A549 (cell line): ENCODE data around the gene SH2D3A. TPM values are rescaled to one million over a fixed set of nuclear protein-coding genes. Genes with fewer than 3 reads are reported as not detected.
"Not testable (repeated sequence)": the region's sequence is repeated elsewhere in the genome, so short reads cannot be mapped to it uniquely, and the experiment has no call there.

Experiments
- ATAC-seq, 2 experiments: fragments of 200-7000 bp in 1 of 2; fragments of >200 bp in 1 of 2; cut with Nextera tagmentation in 1 of 2; cut with Tn5 transposase in 1 of 2; 3 replicates each; pipeline versions ENCODE4 v1.8.0 to v1.9.1; 2018 to 2020; ENCODE audit warnings: mild to moderate bottlenecking in 1 of 2, moderate library complexity in 1 of 2
- CTCF ChIA-PET: fragments of 300-600 bp; sonication (Branson Sonifier 250); formaldehyde crosslinking; extraction: SDS; loops from one replicate; lab custom pipeline; 2021; ENCODE audit warnings: antibody characterized with exemption, inconsistent platforms; lab: Yijun Ruan, JAX
- POLR2A ChIA-PET: fragments of 350-600 bp; formaldehyde crosslinking; extraction: SDS; loops from one replicate; lab custom pipeline; 2021; ENCODE audit warnings: antibody characterized with exemption, inconsistent platforms; lab: Yijun Ruan, JAX
- DNase-seq, 2 experiments: peaks; one replicate each; pipeline versions ENCODE4 v3.0.0 to v3.0.0-alpha.2; 2011 to 2016; ENCODE audit warnings: low read depth in 1 of 2, low spot score in 1 of 2
- FAIRE-seq: peaks from 2 replicates; lab custom pipeline; 2011; peaks lifted over from hg19 to GRCh38; lab: Jason Lieb, UNC
- H3K27ac ChIP-seq, 2 experiments: fragments of >200 bp; sonication (Bioruptor Twin); formaldehyde crosslinking; 3 replicates each; pipeline ENCODE4 v1.5.1; 2016 to 2017
- H3K4me1 ChIP-seq: fragments of >200 bp; sonication (Bioruptor Twin); formaldehyde crosslinking; 3 replicates; pipeline ENCODE4 v1.6.1; 2016
- H3K4me2 ChIP-seq: fragments of >200 bp; sonication (Bioruptor Twin); formaldehyde crosslinking; 3 replicates; pipeline ENCODE4 v1.6.1; 2016
- H3K4me3 ChIP-seq: fragments of >200 bp; sonication (Bioruptor Twin); formaldehyde crosslinking; 3 replicates; pipeline ENCODE4 v1.5.1; 2016
- H3K9me3 ChIP-seq: fragments of >200 bp; sonication (Bioruptor Twin); formaldehyde crosslinking; 3 replicates; pipeline ENCODE4 v1.6.1; 2016
- CHD4 ChIP-seq: fragments of 200-600 bp; sonication (generic); IDR thresholded peaks from 2 replicates; pipeline ENCODE4 v1.6.1; 2016; ENCODE audit warnings: antibody characterized with exemption, mild to moderate bottlenecking, borderline replicate concordance
- FOSL2 ChIP-seq, 2 experiments: fragments of 450-650 bp in 1 of 2; fragments of >200 bp in 1 of 2; sonication (Bioruptor Twin) in 1 of 2; formaldehyde crosslinking; IDR thresholded peaks; 2 replicates each; pipeline versions ENCODE4 v1.5.0 to v1.6.1; 2016 to 2020; ENCODE audit warnings: mild to moderate bottlenecking in 1 of 2, moderate library complexity in 1 of 2
- HOXB5 ChIP-seq: fragments of 250-450 bp; sonication (Bioruptor Pico); IDR thresholded peaks from 2 replicates; pipeline ENCODE4 v1.5.0; 2020; ENCODE audit warnings: mild to moderate bottlenecking, moderate library complexity
- KDM1A ChIP-seq: fragments of 200-600 bp; sonication (generic); IDR thresholded peaks from 2 replicates; pipeline ENCODE4 v1.6.1; 2016; ENCODE audit warnings: low read depth, mild to moderate bottlenecking
- MAFK ChIP-seq: fragments of 450-650 bp; IDR thresholded peaks from 2 replicates; pipeline ENCODE4 v1.6.1; 2014; ENCODE audit not compliant: partially characterized antibody
- MAX ChIP-seq: IDR thresholded peaks from 2 replicates; pipeline ENCODE4 v1.6.1; 2012
- NR3C1 ChIP-seq: fragments of >200 bp; sonication (Bioruptor Twin); formaldehyde crosslinking; IDR thresholded peaks from 3 replicates; pipeline ENCODE4 v1.6.1; 2017
- POLR2A ChIP-seq: IDR thresholded peaks from 2 replicates; pipeline ENCODE4 v1.6.1; 2012; ENCODE audit warnings: mild to moderate bottlenecking, low read length
- RAD21 ChIP-seq, 2 experiments: fragments of >200 bp in 1 of 2; sonication (Bioruptor Twin) in 1 of 2; formaldehyde crosslinking in 1 of 2; IDR thresholded peaks in 1 of 2; conservative IDR thresholded peaks in 1 of 2; 2 replicates in 1 of 2; 3 replicates in 1 of 2; pipeline ENCODE4 v1.6.1; 2012 to 2018; ENCODE audit warnings: inconsistent platforms in 1 of 2
- RARB ChIP-seq: fragments of 250-450 bp; sonication (Bioruptor Pico); IDR thresholded peaks from 2 replicates; pipeline ENCODE4 v1.8.0; 2021; ENCODE audit warnings: mild to moderate bottlenecking, moderate library complexity
- USF2 ChIP-seq: fragments of 450-650 bp; IDR thresholded peaks from 2 replicates; pipeline ENCODE4 v1.6.1; 2014; ENCODE audit warnings: antibody characterized with exemption
- WGBS: methylation state at CpG from one replicate; pipeline ENCODE4 v1.1.6; 2017; ENCODE audit errors: missing lambda C conversion rate; 5-methylcytosine and 5-hydroxymethylcytosine counted together
- polyA plus RNA-seq, 4 experiments: library from polyadenylated mRNA; depleted of rRNA in 3 of 4; stranded (reverse); fragments of >200 nt; fragmentation: RNase III in 1 of 4; extraction: RNeasy Plus Mini Kit Qiagen cat#74134 plus additional on column Dnase treatment in 1 of 4; gene quantifications; 2 replicates in 3 of 4; 3 replicates in 1 of 4; pipeline ENCODE4 v1.2.3, GENCODE V29; 2011 to 2017

SH2D3A gene
- polyA plus RNA-seq, 2 of the 4 experiments (the other 2 are of a cell fraction), result 6.7 to 10.0 TPM

DNA sequence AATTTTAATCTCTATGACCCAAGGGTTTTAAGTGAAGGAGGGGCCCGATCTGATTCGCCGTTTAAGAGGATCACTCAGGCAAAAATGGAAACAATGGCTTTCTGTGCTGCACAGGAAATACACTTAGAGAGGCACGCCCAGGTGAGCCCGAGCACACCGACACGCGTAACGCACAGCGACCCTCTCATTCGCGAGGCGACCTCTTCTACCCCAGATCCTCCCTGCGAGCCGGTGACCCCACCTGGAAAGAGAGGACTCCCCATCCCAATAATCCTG is 216 bp downstream of the SH2D3A start:
- DNase-seq (no peak), FAIRE-seq (no peak), ATAC-seq (peak; percentile 36 to 40)
- Histone ChIP-seq H3K4me2 (peak overlapping the region; percentile 84), H3K27ac (peak overlapping the region; percentile 76 to 89), H3K9me3 (no peaks in the 10 kb centered on the region), H3K4me1 (peaks cover 22% of the 10 kb centered on the region), H3K4me3 (peak overlapping the region; percentile 60)
- POLR2A ChIA-PET, result interaction anchor here (1.1 to 2.1 kb wide), 2 partner anchors 27 to 34 kb away, joined by 3 to 10 read pairs; partner anchors contain the start of gene TRIP10
- CTCF ChIA-PET, result interaction anchor here (0.6 to 2.8 kb wide), 3 partner anchors 29 to 96 kb away, joined by 3 to 14 read pairs (median 4); partner anchors contain the start of gene GPR108
- 3% methylated on average over 13 of the region's 15 CpGs for WGBS
- TF ChIP-seq POLR2A, result no peak
- peak; percentile 38; the same call in 1 of the 2 replicates for TF ChIP-seq MAX

DNA sequence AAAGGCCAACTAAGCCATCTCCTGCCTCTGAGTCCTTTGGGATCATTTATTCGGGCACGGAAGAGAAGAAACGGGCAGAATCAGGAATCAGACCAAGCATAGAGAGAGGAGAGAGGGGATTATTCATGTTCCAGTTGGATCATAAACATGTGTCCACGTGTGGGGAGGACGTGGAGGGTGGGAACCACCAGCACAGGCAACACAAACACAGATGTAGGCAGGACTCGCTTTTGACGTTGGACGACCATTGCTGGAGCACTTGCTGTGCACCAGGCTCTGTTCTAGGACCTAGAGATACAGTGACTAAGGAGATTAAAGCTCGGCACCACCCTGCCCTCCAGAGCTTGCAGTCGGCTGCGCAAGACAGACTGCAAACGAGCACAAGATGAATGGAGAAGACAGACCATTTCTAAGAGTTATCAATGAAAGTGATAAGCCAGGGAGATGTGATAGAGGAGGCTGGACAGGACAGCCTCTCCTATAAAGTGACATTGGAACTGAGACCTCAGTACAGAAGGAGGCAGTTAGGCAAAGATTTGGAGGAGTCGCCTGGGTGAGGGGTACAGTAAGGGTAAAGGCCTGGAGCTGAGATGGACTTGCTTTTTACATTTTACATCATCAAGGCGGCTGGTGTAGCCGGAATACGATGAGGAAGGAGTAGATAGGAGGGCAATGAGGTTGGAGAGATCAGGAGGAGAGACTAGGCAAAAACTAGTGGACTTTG is 716 bp downstream of the SH2D3A start:
- peak; percentile 51 to 56; a peak in 5 of 6 replicates for ATAC-seq
- peaks cover 22% of the 10 kb centered on the region for H3K4me1 ChIP-seq
- peak overlapping the region; percentile 60 for H3K4me3 ChIP-seq
- no peak for FAIRE-seq
- TF ChIP-seq NR3C1 (no peak), HOXB5 (CRISPR knock-in tag) (no peak), RAD21 (conservative IDR thresholded peaks at IDR 0.05 in 1 of 2, IDR thresholded peaks at IDR 0.05 in 1 of 2) (0 out of 5 replicates have a peak, but pooled peaks of 1 of the 2 experiments have one; percentile 7), FOSL2 (IDR thresholded peaks at IDR 0.05) (no peak), FOSL2 (CRISPR knock-in tag; IDR thresholded peaks at IDR 0.05) (peak; percentile 4; the same call in 1 of the 2 replicates)
- TF ChIP-seq, all 56 proteins: peak for 2
- Histone ChIP-seq H3K9me3 (no peaks in the 10 kb centered on the region), H3K27ac (peak overlapping the region; percentile 76 to 89), H3K4me2 (peak overlapping the region; percentile 84)
- peak in 1 of 2 experiments; percentile 53 for DNase-seq
- 10% methylated on average over 16 of the region's 16 CpGs for WGBS
- POLR2A ChIA-PET, result interaction anchor here (1.1 to 2.1 kb wide), 2 partner anchors 27 to 35 kb away, joined by 3 to 10 read pairs; partner anchors contain the start of gene TRIP10
- CTCF ChIA-PET, result interaction anchor here (0.6 to 2.8 kb wide), 3 partner anchors 28 to 97 kb away, joined by 3 to 14 read pairs (median 4); partner anchors contain the start of gene GPR108

GRCh38 chr19:6765738-6766356 is 1.4 kb downstream of the SH2D3A start:
- H3K4me3 ChIP-seq, result peak overlapping the region; percentile 60
- no peak for ATAC-seq
- POLR2A ChIA-PET, result no interaction called here
- TF ChIP-seq CHD4 (no peak), MAFK (peak; percentile 23)
- TF ChIP-seq, all 56 proteins: peak for 1
- CTCF ChIA-PET, result interaction anchor here (1.0 to 2.8 kb wide), 2 partner anchors 28 to 98 kb away, joined by 3 to 14 read pairs; partner anchors contain the start of gene GPR108
- peak overlapping the region; percentile 76 to 89 for H3K27ac ChIP-seq
- H3K4me2 ChIP-seq, result peak overlapping the region; percentile 84
- H3K4me1 ChIP-seq, result peaks cover 22% of the 10 kb centered on the region
- no peaks in the 10 kb centered on the region for H3K9me3 ChIP-seq
- 20% methylated on average over 7 of the region's 8 CpGs for WGBS
- DNase-seq, result peak in 1 of 2 experiments; percentile 44
- no peak for FAIRE-seq

DNA sequence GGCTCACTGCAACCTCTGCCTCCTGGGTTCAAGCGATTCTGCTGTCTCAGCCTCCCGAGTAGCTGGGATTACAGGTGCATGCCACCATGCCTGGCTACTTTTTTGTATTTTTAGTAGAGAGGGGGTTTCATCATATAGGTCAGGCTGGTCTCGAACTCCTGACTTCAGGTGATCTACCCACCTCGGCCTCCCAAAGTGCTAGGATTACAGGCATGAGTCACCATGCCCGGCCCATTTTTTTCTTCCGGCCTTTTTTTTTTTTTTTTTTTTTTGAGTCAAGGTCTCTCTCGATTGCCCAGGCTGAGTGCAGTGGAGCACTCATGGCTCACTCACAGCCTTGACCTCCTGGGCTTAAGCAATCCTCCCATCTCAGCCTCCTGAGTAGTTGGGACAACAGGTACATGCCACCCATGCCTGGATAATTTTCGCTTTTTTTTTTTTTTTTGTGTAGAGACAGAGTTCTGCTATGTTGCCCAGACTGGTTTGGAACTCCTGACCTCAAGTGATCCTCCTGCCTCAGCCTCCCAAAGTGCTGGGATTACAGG is 4.9 kb downstream of the SH2D3A start:
- ATAC-seq, H3K4me2 ChIP-seq, POLR2A ChIA-PET, H3K9me3 ChIP-seq, H3K27ac ChIP-seq, H3K4me3 ChIP-seq, FAIRE-seq, DNase-seq: not testable (repeated sequence)
- CTCF ChIA-PET, result interaction anchor here (0.6 kb wide), 1 partner anchor 9 kb away, joined by 3 read pairs; no protein-coding TSS in a partner anchor
- 72% methylated on average over 8 of the region's 8 CpGs for WGBS
- H3K4me1 ChIP-seq, result peaks cover 17% of the 10 kb centered on the region

DNA sequence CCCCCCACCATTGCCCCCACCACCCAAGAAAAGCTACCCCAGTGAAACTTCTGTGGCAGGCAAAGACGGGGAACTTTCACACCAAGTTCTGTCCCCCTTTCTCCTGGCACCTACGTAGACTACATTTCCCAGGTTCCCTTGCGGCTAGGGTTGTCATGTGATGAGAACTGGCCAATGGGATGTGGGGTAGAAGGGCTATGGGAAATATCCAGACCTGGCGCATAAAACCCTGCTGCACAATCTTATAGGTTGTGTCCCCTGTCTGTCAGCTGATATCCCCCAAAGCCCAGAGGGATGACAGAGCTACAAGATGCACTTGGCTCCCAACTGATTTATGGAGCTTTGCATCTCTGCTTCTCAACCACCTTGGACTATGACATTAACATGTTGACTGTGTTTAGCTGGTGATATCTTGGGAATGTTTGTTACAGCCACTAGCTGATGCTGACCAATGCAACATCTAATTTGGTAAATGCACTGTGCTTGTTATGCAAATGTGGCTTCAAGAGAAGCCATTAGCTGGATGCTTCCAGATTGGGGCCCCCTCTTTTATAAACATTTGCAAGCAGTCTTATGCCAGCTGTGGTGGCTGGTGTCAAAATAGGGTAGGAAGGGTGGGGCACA is 6.1 kb downstream of the SH2D3A start:
- CTCF ChIA-PET, result interaction anchor here (0.9 kb wide), 1 partner anchor 22 kb away, joined by 5 read pairs; no protein-coding TSS in a partner anchor
- POLR2A ChIA-PET, result no interaction called here
- Histone ChIP-seq H3K9me3 (no peaks in the 10 kb centered on the region), H3K4me3 (no peak overlapping the region), H3K4me2 (no peak overlapping the region), H3K27ac (no peak overlapping the region), H3K4me1 (peaks cover 14% of the 10 kb centered on the region)
- DNase-seq (peak; percentile 45 to 46), ATAC-seq (peak in 1 of 2 experiments; percentile 74; a peak in 3 of 6 replicates), FAIRE-seq (no peak)
- WGBS, result 67% methylated on average over 4 of the region's 4 CpGs
- TF ChIP-seq RARB (CRISPR knock-in tag) (no peak), USF2 (peak; percentile 48), KDM1A (0 out of 2 replicates have a peak, but pooled peaks have one; percentile 23)
